ENCODE data around the gene CHML.

- TF ChIP-seq EZH2 (IDR thresholded peaks at IDR 0.05; ENCODE audit: insufficient read depth, poor library complexity, severe bottlenecking) (no peak), EZH2phosphoT487 (IDR thresholded peaks at IDR 0.05; ENCODE audit: insufficient read depth, low read depth) (no peak)
These were observed 1.1 kb downstream of the CHML start for GRCh38 chr1:241638909-241639622.
